ENCODE data around the gene KCNH1. TPM values are rescaled to one million over a fixed set of nuclear protein-coding genes. Genes with fewer than 3 reads are reported as not detected.

Gene KCNH1, protein sequence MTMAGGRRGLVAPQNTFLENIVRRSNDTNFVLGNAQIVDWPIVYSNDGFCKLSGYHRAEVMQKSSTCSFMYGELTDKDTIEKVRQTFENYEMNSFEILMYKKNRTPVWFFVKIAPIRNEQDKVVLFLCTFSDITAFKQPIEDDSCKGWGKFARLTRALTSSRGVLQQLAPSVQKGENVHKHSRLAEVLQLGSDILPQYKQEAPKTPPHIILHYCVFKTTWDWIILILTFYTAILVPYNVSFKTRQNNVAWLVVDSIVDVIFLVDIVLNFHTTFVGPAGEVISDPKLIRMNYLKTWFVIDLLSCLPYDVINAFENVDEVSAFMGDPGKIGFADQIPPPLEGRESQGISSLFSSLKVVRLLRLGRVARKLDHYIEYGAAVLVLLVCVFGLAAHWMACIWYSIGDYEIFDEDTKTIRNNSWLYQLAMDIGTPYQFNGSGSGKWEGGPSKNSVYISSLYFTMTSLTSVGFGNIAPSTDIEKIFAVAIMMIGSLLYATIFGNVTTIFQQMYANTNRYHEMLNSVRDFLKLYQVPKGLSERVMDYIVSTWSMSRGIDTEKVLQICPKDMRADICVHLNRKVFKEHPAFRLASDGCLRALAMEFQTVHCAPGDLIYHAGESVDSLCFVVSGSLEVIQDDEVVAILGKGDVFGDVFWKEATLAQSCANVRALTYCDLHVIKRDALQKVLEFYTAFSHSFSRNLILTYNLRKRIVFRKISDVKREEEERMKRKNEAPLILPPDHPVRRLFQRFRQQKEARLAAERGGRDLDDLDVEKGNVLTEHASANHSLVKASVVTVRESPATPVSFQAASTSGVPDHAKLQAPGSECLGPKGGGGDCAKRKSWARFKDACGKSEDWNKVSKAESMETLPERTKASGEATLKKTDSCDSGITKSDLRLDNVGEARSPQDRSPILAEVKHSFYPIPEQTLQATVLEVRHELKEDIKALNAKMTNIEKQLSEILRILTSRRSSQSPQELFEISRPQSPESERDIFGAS
- 0.85 TPM for polyA plus RNA-seq (2013, experiment 1 of 4)
- polyA plus RNA-seq (2013, experiment 2 of 4): 0.66 TPM
- polyA plus RNA-seq (2013, experiment 3 of 4): 0.37 TPM
- polyA plus RNA-seq (2013, experiment 4 of 4): 0.81 TPM

DNA sequence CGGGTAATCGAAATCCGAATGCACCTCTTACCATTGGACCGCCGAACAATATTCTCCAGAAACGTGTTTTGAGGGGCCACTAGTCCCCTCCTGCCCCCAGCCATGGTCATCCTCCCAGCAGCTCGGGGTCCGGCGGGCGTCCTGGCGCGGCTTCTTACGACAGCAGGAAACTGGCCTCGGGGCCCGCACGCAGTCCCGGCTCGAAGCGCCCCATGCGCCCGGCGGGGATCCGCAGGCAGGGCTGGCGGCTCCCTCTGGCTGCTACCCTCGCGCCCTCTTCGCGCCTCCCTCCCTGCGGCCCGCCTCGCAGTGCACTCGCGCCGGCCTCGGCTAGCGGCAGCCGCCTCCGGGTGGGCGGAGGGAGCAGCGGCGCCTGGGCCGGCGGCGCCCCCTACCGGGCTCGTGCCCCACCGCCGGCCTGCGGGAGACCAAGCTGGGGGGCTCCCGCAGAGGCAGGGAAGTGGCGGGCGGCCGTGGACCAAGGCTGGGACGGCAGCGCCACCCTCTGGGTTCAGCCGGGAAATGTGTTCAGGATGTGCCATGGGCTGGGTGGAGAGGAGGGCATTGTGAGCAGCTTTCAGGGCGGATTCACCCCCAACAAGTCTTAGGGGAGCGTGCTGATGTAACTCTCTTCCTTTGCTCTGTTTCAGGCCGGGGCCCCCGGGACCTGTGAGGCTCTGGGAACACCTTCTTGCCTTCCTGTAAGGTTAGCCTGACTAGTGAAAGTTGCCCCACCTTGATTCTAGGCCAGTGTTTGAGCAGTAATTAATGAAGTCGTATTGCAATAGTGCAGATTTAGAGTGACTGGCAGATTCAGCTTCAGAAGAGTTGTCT is at the start of gene KCNH1:
Gene KCNH1, minus strand, starts transcription at position 313 of the 834 bp plus-strand sequence. Its CDS starts 203 bp downstream, at position 110.
- Histone ChIP-seq H3K4me1 (ENCODE audit: control insufficient read depth, insufficient read depth, low read length) (no peaks in the 10 kb centered on the region), H3K9me3 (ENCODE audit: control insufficient read depth, low read length) (no peaks in the 10 kb centered on the region), H3K27ac (ENCODE audit: insufficient read depth, low read depth, low read length, poor library complexity, severe bottlenecking) (no peak within 1 kb of the TSS), H3K4me3 (ENCODE audit: insufficient read depth, low read depth, low read length) (peak within 1 kb of the TSS; percentile 48), H3K27me3 (ENCODE audit: control insufficient read depth, insufficient read depth, low read length, poor library complexity, severe bottlenecking) (peaks cover 30% of the 10 kb centered on the region), H3K36me3 (ENCODE audit: control insufficient read depth, insufficient read depth, low read length) (no peaks in the 10 kb centered on the region)
- 2 to 3% methylated on average over 61 of the region's 61 CpGs for WGBS, 2 experiments

DNA sequence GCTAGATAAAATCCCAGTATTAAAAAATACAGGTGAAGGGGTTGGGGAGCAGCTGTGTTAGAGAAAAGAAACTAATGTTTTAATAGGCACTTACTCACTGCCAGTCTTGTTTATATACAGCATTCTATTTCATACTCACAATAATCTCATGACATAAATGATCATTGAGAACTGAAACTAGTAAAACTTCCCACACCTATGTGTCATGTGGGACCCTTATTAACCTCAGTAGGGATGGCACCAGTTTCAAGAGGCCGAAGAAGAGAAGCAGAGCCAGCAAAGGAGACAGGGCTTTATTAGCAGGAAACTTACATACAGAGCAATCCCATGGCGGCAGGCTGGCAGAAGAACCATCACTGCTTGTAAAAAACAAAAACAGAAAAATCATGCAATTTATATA is 48.8 kb upstream of the KCNH1 start:
- Histone ChIP-seq H3K27ac (ENCODE audit: insufficient read depth, low read depth, low read length, poor library complexity, severe bottlenecking) (no peak overlapping the region), H3K4me3 (ENCODE audit: insufficient read depth, low read depth, low read length) (no peak overlapping the region), H3K9me3 (ENCODE audit: control insufficient read depth, low read length) (no peaks in the 10 kb centered on the region), H3K36me3 (ENCODE audit: control insufficient read depth, insufficient read depth, low read length) (no peaks in the 10 kb centered on the region), H3K27me3 (ENCODE audit: control insufficient read depth, insufficient read depth, low read length, poor library complexity, severe bottlenecking) (no peaks in the 10 kb centered on the region), H3K4me1 (ENCODE audit: control insufficient read depth, insufficient read depth, low read length) (no peaks in the 10 kb centered on the region)
- WGBS, 2 experiments: 91 to 93% methylated on average over 2 of the region's 2 CpGs

DNA sequence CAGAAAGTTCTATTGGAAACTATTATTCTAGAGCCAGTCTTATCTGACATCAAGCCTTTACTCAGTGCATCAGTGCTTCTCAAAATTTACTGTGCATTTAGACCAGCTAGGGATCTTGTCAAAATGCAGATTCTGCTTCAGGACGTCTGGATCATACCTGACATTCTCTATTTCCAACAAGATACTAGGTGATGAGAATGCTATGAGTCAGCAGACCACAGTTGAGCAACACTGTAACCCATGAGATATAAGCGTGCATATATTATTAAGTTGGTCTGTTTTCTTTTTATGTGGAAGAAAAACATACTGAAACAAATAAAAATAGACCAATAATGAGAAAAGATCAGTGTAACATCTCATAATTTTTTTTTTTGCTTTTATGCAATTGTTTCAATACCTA is 40.4 kb upstream of the KCNH1 start:
- Histone ChIP-seq H3K4me1 (ENCODE audit: control insufficient read depth, insufficient read depth, low read length) (peaks cover 2% of the 10 kb centered on the region), H3K9me3 (ENCODE audit: control insufficient read depth, low read length) (no peaks in the 10 kb centered on the region), H3K27me3 (ENCODE audit: control insufficient read depth, insufficient read depth, low read length, poor library complexity, severe bottlenecking) (no peaks in the 10 kb centered on the region), H3K4me3 (ENCODE audit: insufficient read depth, low read depth, low read length) (no peak overlapping the region), H3K27ac (ENCODE audit: insufficient read depth, low read depth, low read length, poor library complexity, severe bottlenecking) (no peak overlapping the region), H3K36me3 (ENCODE audit: control insufficient read depth, insufficient read depth, low read length) (no peaks in the 10 kb centered on the region)
- WGBS, 2 experiments: 89 to 92% methylated on average over 1 to 2 of the region's 2 CpGs

DNA sequence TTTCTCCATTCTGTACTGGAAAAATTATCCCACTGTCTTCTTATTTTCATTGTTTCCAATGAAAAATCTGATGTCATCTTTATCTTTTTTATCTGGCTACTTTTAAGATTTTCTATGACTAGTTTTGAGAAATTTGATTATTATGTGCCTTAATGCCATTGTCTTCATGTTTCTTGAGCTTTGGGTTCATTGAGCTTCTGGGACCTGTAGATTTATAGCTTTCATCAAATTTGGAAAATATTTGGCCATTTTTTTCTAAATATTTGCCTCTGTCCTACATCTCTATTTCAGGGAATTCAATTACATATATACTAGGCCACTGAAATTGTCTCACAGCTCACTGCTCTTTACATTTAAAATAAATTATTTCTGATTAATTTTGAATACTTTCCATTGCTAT is 38.7 kb upstream of the KCNH1 start:
- Histone ChIP-seq H3K27me3 (ENCODE audit: control insufficient read depth, insufficient read depth, low read length, poor library complexity, severe bottlenecking) (no peaks in the 10 kb centered on the region), H3K27ac (ENCODE audit: insufficient read depth, low read depth, low read length, poor library complexity, severe bottlenecking) (no peak overlapping the region), H3K36me3 (ENCODE audit: control insufficient read depth, insufficient read depth, low read length) (no peaks in the 10 kb centered on the region), H3K9me3 (ENCODE audit: control insufficient read depth, low read length) (no peaks in the 10 kb centered on the region), H3K4me1 (ENCODE audit: control insufficient read depth, insufficient read depth, low read length) (peaks cover 2% of the 10 kb centered on the region), H3K4me3 (ENCODE audit: insufficient read depth, low read depth, low read length) (no peak overlapping the region)

DNA sequence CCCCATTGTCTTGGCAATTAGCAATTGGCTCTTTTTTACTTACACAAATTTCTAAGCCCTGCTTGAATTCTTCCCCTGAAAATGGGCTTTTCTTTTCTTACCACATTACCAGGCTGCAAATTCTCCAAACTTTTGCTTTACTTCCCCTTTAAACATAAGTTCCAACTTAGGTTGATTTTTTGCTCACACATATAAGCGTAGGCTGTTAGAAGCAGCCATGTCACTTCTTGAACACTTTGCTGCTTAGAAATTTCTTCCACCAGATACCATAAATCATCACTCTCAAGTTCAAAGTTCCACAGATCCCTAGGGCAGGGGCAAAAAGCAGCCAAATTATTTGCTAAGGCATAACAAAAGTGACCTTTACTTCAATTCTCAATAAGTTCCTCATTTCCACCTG is 35.4 kb upstream of the KCNH1 start:
- no peak overlapping the region for H3K27ac ChIP-seq (ENCODE audit: insufficient read depth, low read depth, low read length, poor library complexity, severe bottlenecking)
- no peaks in the 10 kb centered on the region for H3K9me3 ChIP-seq (ENCODE audit: control insufficient read depth, low read length)
- WGBS, 2 experiments: 89 to 90% methylated on average over 1 of the region's 1 CpG
- H3K36me3 ChIP-seq (ENCODE audit: control insufficient read depth, insufficient read depth, low read length): no peaks in the 10 kb centered on the region
- no peaks in the 10 kb centered on the region for H3K4me1 ChIP-seq (ENCODE audit: control insufficient read depth, insufficient read depth, low read length)
- no peak overlapping the region for H3K4me3 ChIP-seq (ENCODE audit: insufficient read depth, low read depth, low read length)
- H3K27me3 ChIP-seq (ENCODE audit: control insufficient read depth, insufficient read depth, low read length, poor library complexity, severe bottlenecking): no peaks in the 10 kb centered on the region

DNA sequence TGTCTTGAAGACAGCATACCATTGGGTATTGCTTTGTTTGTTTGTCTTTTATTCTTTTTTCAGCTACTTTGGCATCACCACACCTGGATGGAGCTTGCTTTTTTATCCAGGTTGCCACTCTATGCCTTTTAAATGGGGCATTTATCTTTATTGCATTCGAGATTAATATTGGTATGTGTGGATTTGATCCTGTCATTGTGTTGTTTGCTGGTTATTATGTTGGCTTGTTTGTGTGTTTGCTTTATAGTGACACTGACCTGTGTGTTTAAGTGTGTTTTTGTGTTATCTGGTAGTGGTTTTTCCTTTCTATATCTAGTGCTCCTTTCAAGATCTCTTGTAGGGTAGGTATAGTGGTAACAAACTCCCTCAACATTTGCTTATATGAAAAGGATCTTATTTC is 24.9 kb upstream of the KCNH1 start:
- Histone ChIP-seq H3K36me3 (ENCODE audit: control insufficient read depth, insufficient read depth, low read length) (no peaks in the 10 kb centered on the region), H3K9me3 (ENCODE audit: control insufficient read depth, low read length) (no peaks in the 10 kb centered on the region), H3K4me1 (ENCODE audit: control insufficient read depth, insufficient read depth, low read length) (no peaks in the 10 kb centered on the region), H3K4me3 (ENCODE audit: insufficient read depth, low read depth, low read length) (no peak overlapping the region), H3K27ac (ENCODE audit: insufficient read depth, low read depth, low read length, poor library complexity, severe bottlenecking) (no peak overlapping the region), H3K27me3 (ENCODE audit: control insufficient read depth, insufficient read depth, low read length, poor library complexity, severe bottlenecking) (no peaks in the 10 kb centered on the region)
- WGBS, 2 experiments: 86 to 92% methylated on average over 1 of the region's 1 CpG

DNA sequence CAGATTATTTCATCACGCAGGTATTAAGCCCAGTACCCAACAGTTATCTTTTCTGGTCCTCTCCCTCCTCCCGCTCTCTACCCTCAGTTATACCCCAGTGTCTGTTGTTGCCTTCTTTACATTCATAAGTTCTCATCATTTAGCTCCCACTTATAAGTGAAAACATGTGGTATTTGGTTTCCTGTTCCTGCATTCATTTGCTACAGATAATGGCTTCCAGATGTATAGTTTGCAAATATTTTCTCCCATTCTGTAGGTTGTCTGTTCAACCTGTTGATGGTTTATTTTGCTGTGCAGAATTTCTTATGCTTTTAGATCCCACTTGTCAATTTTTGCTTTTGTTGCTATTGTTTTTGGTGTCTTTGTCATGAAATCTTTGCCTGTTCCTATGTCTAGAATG is 21.1 kb upstream of the KCNH1 start:
- H3K36me3 ChIP-seq (ENCODE audit: control insufficient read depth, insufficient read depth, low read length): no peaks in the 10 kb centered on the region
- 69 to 85% methylated on average over 2 of the region's 2 CpGs for WGBS, 2 experiments
- no peaks in the 10 kb centered on the region for H3K4me1 ChIP-seq (ENCODE audit: control insufficient read depth, insufficient read depth, low read length)
- no peaks in the 10 kb centered on the region for H3K27me3 ChIP-seq (ENCODE audit: control insufficient read depth, insufficient read depth, low read length, poor library complexity, severe bottlenecking)
- H3K4me3 ChIP-seq (ENCODE audit: insufficient read depth, low read depth, low read length): no peak overlapping the region
- no peaks in the 10 kb centered on the region for H3K9me3 ChIP-seq (ENCODE audit: control insufficient read depth, low read length)
- no peak overlapping the region for H3K27ac ChIP-seq (ENCODE audit: insufficient read depth, low read depth, low read length, poor library complexity, severe bottlenecking)

DNA sequence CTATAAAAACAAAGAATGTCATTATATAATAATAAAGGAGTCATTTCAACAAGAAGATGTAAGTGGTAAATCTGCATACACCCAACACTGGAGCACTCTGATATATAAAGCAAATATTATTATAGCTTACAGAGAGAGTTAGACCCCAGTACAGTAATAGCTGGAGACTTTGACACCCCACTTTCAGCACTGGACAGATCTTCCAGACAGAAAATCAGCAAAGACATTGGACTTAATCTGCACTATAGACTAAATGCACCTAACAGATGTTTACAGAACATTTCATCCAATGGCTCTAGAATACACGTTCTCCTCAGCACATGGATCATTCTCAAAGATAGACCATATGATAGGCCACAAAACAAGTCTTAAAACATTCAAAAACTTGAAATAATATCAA is 20.0 kb upstream of the KCNH1 start:
- no peaks in the 10 kb centered on the region for H3K9me3 ChIP-seq (ENCODE audit: control insufficient read depth, low read length)
- H3K27me3 ChIP-seq (ENCODE audit: control insufficient read depth, insufficient read depth, low read length, poor library complexity, severe bottlenecking): no peaks in the 10 kb centered on the region
- no peak overlapping the region for H3K4me3 ChIP-seq (ENCODE audit: insufficient read depth, low read depth, low read length)
- no peaks in the 10 kb centered on the region for H3K36me3 ChIP-seq (ENCODE audit: control insufficient read depth, insufficient read depth, low read length)
- H3K4me1 ChIP-seq (ENCODE audit: control insufficient read depth, insufficient read depth, low read length): no peaks in the 10 kb centered on the region
- H3K27ac ChIP-seq (ENCODE audit: insufficient read depth, low read depth, low read length, poor library complexity, severe bottlenecking): no peak overlapping the region
- WGBS, 2 experiments: 68 to 85% methylated on average over 1 of the region's 1 CpG

DNA sequence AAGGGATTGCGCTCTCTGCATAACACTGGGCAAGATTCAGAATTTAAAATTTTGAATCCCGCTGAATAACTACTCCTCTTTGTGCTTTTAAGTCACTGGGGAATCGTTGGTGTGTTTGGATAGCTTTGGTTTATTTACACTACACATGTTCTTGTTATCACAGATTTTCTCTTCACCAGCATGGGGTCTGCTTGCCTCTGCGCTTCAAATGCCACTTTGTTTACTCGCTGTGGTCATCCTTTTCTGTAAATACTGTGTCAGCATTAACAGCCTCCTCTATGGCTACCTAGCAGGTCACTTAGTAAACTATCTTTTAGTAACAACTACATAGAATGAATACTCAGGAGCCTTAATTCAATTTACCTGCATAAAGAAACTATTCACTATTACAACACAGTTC is 14.4 kb upstream of the KCNH1 start:
- Histone ChIP-seq H3K9me3 (ENCODE audit: control insufficient read depth, low read length) (no peaks in the 10 kb centered on the region), H3K27ac (ENCODE audit: insufficient read depth, low read depth, low read length, poor library complexity, severe bottlenecking) (no peak overlapping the region), H3K4me3 (ENCODE audit: insufficient read depth, low read depth, low read length) (no peak overlapping the region), H3K4me1 (ENCODE audit: control insufficient read depth, insufficient read depth, low read length) (no peaks in the 10 kb centered on the region), H3K27me3 (ENCODE audit: control insufficient read depth, insufficient read depth, low read length, poor library complexity, severe bottlenecking) (no peaks in the 10 kb centered on the region), H3K36me3 (ENCODE audit: control insufficient read depth, insufficient read depth, low read length) (no peaks in the 10 kb centered on the region)
- 96% methylated on average over 4 to 5 of the region's 5 CpGs for WGBS, 2 experiments

Measured in ectodermal cell (in vitro differentiated cells).